Measurements from ENCODE around the gene DNAH5.
"Not testable (repeated sequence)": the region's sequence is repeated elsewhere in the genome, so short reads cannot be mapped to it uniquely, and the experiment has no call there.

The DNAH5 gene

GRCh38 chr5:13944560-13945199 lies at the start of gene DNAH5:
Gene DNAH5, minus strand, starts transcription at chr5:13944688. Its CDS starts 250 bp downstream, at chr5:13944438.
- no peak for DNase-seq

GRCh38 chr5:13993926-13994325 lies 49.4 kb upstream of the DNAH5 start:
- DNase-seq: no peak

GRCh38 chr5:13992795-13993194 lies 48.3 kb upstream of the DNAH5 start:
- no peak for DNase-seq

- no peak for DNase-seq
These were observed 46.9 kb upstream of the DNAH5 start for GRCh38 chr5:13991365-13991764.

- DNase-seq: no peak
These were observed 46.4 kb upstream of the DNAH5 start for GRCh38 chr5:13990896-13991295.

GRCh38 chr5:13989832-13990231 lies 45.3 kb upstream of the DNAH5 start:
- no peak for DNase-seq

GRCh38 chr5:13987843-13988464 lies 43.5 kb upstream of the DNAH5 start:
- peak; percentile 58 for DNase-seq

- DNase-seq: no peak
These were observed 41.4 kb upstream of the DNAH5 start for GRCh38 chr5:13985731-13986418.

GRCh38 chr5:13984888-13985287 lies 40.4 kb upstream of the DNAH5 start:
- not testable (repeated sequence) for DNase-seq

- peak; percentile 30 for DNase-seq
These were observed 32.7 kb upstream of the DNAH5 start for GRCh38 chr5:13976867-13977830.

GRCh38 chr5:13976223-13976622 lies 31.7 kb upstream of the DNAH5 start:
- DNase-seq: no peak

GRCh38 chr5:13975246-13975645 lies 30.8 kb upstream of the DNAH5 start:
- no peak for DNase-seq

GRCh38 chr5:13973724-13974123 lies 29.2 kb upstream of the DNAH5 start:
- DNase-seq: no peak

GRCh38 chr5:13972029-13972428 lies 27.5 kb upstream of the DNAH5 start:
- DNase-seq: peak; percentile 29

GRCh38 chr5:13957032-13957645 lies 12.7 kb upstream of the DNAH5 start:
- DNase-seq: peak; percentile 71

- no peak for DNase-seq
These were observed 12.0 kb upstream of the DNAH5 start for GRCh38 chr5:13956471-13956870.

- no peak for DNase-seq
These were observed 11.4 kb upstream of the DNAH5 start for GRCh38 chr5:13955896-13956295.

- no peak for DNase-seq
These were observed 1.6 kb upstream of the DNAH5 start for GRCh38 chr5:13946111-13946510.

- no peak for DNase-seq
These were observed 783 bp upstream of the DNAH5 start for GRCh38 chr5:13945271-13945670.

GRCh38 chr5:13943676-13944075 lies 812 bp downstream of the DNAH5 start:
- DNase-seq: no peak

- no peak for DNase-seq
These were observed 3.0 kb downstream of the DNAH5 start for GRCh38 chr5:13941468-13941867.

GRCh38 chr5:13939638-13940037 lies 4.8 kb downstream of the DNAH5 start:
- DNase-seq: peak; percentile 80

- no peak for DNase-seq
These were observed 9.6 kb downstream of the DNAH5 start for GRCh38 chr5:13934921-13935320.

All from NCI-H345 (cell line).